Measurements from ENCODE around the gene CHORDC1. TPM values are rescaled to one million over a fixed set of nuclear protein-coding genes. Genes with fewer than 3 reads are reported as not detected.

Gene CHORDC1
- total and polyA plus RNA-seq, 2 donors (not counting 3 experiments of a cell fraction or from before 2014, with no cell fraction given): 30.3 to 56.8 TPM

DNA sequence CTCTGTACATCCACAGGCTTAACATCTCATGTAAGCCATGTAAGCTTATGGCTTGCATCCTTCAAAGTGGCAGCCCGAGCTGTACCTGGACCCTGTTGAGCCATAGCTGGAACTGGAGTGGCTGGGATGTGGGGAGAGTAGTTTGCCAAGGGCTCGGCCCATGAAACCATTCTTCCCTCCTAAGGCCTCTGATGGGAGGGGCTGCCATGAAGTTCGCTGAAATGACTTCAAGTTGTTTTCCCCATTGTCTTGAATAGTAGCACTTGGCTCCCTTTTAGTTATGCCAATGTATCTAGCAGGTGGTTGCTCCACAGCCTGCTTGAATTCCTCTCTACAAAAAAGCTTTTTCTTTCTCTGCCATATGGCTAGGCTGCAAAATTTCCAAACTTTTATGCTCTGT lies 5.2 kb upstream of the CHORDC1 start:
- H3K4me2 ChIP-seq (ENCODE audit: insufficient read depth, low read length): no peak overlapping the region
- no peaks in the 10 kb centered on the region for H3K36me3 ChIP-seq (ENCODE audit: control insufficient read depth in 2 of 2, extremely low read depth in 1 of 2, insufficient read depth in 2 of 2, low read length in 2 of 2)
- dilution Hi-C loops (cut with MboI; ENCODE audit: extremely low pct_ligation_motif_present, low sequenced_read_pairs): no loop called here
- ChIA-PET POLR2A (no interaction called here), CTCF (no interaction called here)
- intact Hi-C loops (cut with micrococcal nuclease): no loop called here
- no peak for TF ChIP-seq JUN (IDR thresholded peaks at IDR 0.05; ENCODE audit: borderline replicate concordance, insufficient read depth, insufficient read length, low read depth)
- TF ChIP-seq, protein P1, sequence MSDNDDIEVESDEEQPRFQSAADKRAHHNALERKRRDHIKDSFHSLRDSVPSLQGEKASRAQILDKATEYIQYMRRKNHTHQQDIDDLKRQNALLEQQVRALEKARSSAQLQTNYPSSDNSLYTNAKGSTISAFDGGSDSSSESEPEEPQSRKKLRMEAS (IDR thresholded peaks at IDR 0.05; ENCODE audit: insufficient read depth, insufficient read length): no peak
- no peak for TF ChIP-seq MYC (IDR thresholded peaks at IDR 0.05; ENCODE audit: low read depth, low read length)
- no peak for TF ChIP-seq EZH2 (IDR thresholded peaks at IDR 0.05; ENCODE audit: borderline replicate concordance, low read depth, low read length, severe bottlenecking)
- TF ChIP-seq, protein P2, sequence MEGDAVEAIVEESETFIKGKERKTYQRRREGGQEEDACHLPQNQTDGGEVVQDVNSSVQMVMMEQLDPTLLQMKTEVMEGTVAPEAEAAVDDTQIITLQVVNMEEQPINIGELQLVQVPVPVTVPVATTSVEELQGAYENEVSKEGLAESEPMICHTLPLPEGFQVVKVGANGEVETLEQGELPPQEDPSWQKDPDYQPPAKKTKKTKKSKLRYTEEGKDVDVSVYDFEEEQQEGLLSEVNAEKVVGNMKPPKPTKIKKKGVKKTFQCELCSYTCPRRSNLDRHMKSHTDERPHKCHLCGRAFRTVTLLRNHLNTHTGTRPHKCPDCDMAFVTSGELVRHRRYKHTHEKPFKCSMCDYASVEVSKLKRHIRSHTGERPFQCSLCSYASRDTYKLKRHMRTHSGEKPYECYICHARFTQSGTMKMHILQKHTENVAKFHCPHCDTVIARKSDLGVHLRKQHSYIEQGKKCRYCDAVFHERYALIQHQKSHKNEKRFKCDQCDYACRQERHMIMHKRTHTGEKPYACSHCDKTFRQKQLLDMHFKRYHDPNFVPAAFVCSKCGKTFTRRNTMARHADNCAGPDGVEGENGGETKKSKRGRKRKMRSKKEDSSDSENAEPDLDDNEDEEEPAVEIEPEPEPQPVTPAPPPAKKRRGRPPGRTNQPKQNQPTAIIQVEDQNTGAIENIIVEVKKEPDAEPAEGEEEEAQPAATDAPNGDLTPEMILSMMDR (IDR thresholded peaks at IDR 0.05; ENCODE audit: extremely low read depth in 1 of 2, insufficient read depth in 1 of 2, low read depth in 1 of 2, low read length in 2 of 2): no peak
- TF ChIP-seq FOS (IDR thresholded peaks at IDR 0.05; ENCODE audit: borderline replicate concordance, insufficient read depth, low read length): no peak
- TF ChIP-seq POLR2A (IDR thresholded peaks at IDR 0.05; ENCODE audit: low read depth, low read length): no peak
- TF ChIP-seq GATA2 (IDR thresholded peaks at IDR 0.05; ENCODE audit: insufficient read depth, insufficient read length, low read depth, low read length): no peak
- no peak overlapping the region for H3K4me3 ChIP-seq (replicated peaks in 1 of 3; ENCODE audit: insufficient read depth in 1 of 3, low read depth in 1 of 3, low read length in 3 of 3)
- H3K4me1 ChIP-seq (ENCODE audit: control insufficient read depth, extremely low read depth, insufficient read depth, low read length): peaks cover 6% of the 10 kb centered on the region
- BruUV-seq (replicated peaks): no TSS peak
- peaks cover 3 to 21% of the 10 kb centered on the region in 2 experiments for H3K27me3 ChIP-seq (ENCODE audit: control insufficient read depth in 2 of 2, insufficient read depth in 2 of 2, low read length in 2 of 2)
- no peak overlapping the region for H2AFZ ChIP-seq (ENCODE audit: low read depth, low read length)
- DNase-seq (ENCODE audit: low read depth, low spot score): no peak
- peaks cover 2% of the 10 kb centered on the region for H3K79me2 ChIP-seq (ENCODE audit: control insufficient read depth, insufficient read depth, low read length)
- H3K9ac ChIP-seq (replicated peaks; ENCODE audit: extremely low read depth, insufficient read depth, low read length): no peak overlapping the region
- H3K27ac ChIP-seq (ENCODE audit: insufficient read depth, low read depth, low read length): no peak overlapping the region
- no peaks in the 10 kb centered on the region for H3K9me3 ChIP-seq (replicated peaks; ENCODE audit: control insufficient read depth, insufficient read depth, low read length)
- H3K9me1 ChIP-seq (replicated peaks; ENCODE audit: control insufficient read depth, extremely low read depth, insufficient read depth, low read length): no peaks in the 10 kb centered on the region
- H4K20me1 ChIP-seq (replicated peaks; ENCODE audit: control insufficient read depth, extremely low read depth, insufficient read depth, low read length): no peaks in the 10 kb centered on the region
- no peak for FAIRE-seq

All from endothelial cell of umbilical vein (primary cell).